ENCODE data around the gene KIF6. TPM values are rescaled to one million over a fixed set of nuclear protein-coding genes. Genes with fewer than 3 reads are reported as not detected.

Gene KIF6
- total RNA-seq, 4 donors from 2014 or later: under 0.01 to 0.34 (median 0.19) TPM; not detected in 1

DNA sequence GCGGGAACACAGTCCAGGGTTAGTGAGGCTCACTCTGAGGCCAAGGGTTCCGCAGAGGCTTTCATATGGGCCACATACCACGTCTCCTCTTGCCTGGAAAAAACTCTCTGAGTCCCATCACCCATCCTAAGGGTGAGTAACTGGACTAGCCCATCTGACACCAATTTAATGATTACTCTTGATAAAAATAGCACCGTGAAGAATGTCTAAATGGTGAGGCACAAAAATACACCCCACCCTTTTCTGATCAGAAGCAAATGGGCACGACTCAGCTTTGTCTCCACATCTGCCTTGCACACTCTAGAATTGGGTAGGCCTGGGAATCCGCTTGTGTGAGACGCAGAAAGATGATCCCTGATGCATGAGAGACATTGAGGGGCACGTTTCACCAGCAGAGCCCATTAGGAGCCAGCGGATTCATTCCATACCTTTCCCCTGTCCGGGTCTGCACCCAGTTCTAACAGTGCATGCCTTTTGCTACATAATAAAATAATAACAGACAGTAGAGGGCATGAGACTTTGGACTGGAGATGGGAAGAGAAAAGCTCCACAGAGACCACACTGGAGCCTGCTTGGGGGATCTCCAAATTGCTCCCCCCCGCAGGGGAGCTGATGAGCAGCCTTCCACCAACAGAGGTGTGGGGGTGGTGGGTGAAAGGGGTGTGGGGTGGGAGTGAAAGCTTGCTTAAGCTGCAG is 292.7 kb downstream of the KIF6 start:
- TF ChIP-seq, protein P1, sequence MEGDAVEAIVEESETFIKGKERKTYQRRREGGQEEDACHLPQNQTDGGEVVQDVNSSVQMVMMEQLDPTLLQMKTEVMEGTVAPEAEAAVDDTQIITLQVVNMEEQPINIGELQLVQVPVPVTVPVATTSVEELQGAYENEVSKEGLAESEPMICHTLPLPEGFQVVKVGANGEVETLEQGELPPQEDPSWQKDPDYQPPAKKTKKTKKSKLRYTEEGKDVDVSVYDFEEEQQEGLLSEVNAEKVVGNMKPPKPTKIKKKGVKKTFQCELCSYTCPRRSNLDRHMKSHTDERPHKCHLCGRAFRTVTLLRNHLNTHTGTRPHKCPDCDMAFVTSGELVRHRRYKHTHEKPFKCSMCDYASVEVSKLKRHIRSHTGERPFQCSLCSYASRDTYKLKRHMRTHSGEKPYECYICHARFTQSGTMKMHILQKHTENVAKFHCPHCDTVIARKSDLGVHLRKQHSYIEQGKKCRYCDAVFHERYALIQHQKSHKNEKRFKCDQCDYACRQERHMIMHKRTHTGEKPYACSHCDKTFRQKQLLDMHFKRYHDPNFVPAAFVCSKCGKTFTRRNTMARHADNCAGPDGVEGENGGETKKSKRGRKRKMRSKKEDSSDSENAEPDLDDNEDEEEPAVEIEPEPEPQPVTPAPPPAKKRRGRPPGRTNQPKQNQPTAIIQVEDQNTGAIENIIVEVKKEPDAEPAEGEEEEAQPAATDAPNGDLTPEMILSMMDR (IDR thresholded peaks at IDR 0.05; ENCODE audit: low read depth): no peak

DNA sequence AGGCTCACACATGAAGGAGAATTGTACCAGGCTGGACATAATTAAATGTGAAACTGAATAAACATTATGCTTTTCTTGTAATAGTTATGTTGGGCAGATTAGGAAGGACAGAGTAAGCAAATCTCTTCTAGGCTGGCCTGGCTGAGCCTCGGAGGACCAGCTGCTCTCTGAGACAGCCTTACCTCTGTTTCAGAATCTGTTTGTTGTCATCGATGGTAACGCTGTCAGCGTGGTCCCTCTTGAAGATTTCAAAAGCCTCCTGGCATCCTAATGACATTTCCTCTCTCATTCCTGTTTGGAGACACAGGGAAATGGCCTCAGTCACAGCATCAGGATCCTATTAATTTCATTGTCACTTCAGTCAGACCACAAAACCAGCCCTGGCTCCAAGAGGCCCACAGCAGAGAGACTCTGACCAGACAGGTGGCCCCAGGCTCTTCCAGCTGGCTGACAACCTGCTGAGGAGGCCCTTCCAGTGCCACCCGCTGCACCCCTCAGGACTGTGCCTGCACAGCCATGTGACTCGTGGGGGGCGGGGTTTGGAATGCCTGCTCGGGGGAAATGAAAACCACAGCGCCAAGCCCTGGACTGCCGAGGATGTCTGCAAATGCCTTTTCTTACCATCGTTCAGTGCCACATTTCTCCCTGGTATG is 294.2 kb downstream of the KIF6 start:
- TF ChIP-seq, protein P1 (IDR thresholded peaks at IDR 0.05; ENCODE audit: low read depth): no peak

DNA sequence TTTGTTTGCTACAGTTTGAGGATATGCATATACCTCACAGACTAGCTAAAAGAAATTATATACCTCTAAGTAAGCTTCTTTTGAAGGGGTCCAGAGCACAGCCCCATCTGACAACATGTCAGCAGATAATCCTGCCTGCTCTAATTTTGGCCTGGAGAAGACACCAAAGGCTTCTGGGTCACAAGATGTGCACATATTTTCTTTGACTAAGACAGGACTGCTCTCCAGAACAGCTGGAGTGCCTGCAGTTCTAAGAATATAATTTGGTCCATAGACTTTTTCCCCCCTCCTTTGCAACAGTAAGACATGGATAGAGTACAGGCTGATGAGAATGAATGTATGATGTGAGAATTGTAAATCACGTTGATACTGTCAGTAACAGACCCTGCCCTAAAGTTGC is 294.8 kb downstream of the KIF6 start:
- TF ChIP-seq, protein P1 (IDR thresholded peaks at IDR 0.05; ENCODE audit: low read depth): no peak

DNA sequence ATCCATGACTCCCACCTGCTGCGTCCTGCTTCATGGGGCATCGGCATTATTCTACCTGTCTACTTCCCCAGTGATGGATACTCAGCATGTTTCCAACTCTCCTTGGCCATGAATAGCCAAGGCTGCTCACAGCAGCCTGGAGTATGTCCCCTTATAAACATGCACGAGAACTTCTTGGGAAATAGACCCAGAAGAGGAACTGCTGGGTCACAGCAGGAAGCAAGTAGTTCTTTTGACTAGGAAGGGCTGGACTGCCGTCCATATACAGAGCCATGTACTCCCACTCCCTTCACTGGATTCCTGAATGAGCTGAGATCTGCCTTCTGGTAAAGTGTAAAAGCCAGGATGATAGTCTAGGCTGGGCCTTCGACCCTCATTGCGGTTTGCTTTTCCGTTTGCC is 296.4 kb downstream of the KIF6 start:
- TF ChIP-seq, protein P1 (IDR thresholded peaks at IDR 0.05; ENCODE audit: low read depth): no peak

DNA sequence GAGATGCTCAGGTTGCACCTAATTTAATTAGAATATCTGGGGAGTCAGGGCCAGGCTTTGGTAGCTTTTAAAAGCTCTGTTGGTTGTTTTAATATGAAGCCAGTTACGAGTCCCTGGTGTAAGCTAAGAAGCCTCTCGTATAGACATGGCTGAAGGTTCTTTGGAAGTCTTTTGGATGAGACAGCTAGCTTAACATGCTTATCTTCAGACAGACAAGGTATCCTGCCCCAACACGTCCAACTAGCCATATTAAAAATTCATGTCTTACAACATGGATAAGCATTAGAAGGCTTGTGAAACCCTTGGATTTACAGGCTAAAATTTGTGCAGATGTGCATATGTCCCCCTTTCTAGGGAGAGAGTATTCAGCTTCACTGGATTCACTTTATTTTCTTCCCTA is 297.1 kb downstream of the KIF6 start:
- TF ChIP-seq, protein P1 (IDR thresholded peaks at IDR 0.05; ENCODE audit: low read depth): no peak

DNA sequence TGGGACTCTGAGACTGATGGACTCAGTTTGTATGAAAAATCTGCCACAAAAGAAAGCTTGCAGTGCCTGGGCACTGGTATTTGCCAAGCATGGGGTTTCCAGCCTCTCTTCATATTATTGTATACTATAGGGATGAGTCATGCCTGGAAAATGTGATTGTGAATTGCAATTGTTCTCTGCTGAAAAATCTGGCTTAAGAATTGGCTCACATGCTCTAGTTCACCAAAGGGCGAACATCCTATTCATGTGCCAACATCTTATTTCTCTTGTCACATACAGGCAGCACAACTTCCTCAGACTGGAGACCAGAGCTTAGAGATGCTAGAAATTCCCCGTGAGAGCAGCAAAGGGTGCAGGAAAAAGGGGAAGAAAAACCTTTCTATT is 299.1 kb downstream of the KIF6 start:
- TF ChIP-seq, protein P1 (IDR thresholded peaks at IDR 0.05; ENCODE audit: low read depth): no peak

DNA sequence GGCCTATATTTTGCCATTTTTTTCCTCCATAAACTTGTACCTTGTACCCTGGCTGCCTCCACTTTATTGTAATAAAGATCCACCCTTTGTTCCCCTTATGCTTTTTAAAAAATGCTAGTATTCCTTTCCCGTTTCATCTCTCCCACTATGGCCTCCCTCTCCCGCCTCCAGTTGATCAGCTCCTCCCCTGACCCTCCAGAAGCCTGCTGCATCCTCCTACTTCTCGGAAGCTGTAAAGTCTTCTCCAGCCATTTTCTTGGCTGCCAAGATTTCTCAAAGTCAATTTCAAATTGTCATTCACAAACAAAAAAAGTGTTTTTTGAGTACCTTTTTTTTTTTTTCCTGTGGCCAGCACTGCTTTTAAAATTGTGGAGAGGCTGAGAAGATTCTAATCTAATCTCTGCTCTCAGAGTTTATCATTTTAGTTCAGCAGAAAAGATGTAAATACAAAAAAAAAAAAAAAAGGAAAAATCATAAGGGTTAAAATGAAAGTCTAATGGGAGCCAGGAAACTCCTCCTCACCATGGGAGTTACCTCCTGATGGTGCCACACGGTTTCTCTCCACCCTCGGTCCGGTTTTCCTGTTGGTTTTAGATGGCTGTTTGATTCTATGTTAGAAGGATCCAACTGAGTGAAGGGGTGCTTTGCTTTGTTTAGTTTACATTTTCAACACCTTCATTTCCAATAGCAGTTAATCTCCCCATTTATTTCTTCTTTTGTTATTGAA is 299.7 kb downstream of the KIF6 start:
- TF ChIP-seq, protein P1 (IDR thresholded peaks at IDR 0.05; ENCODE audit: low read depth): no peak
